ENCODE measurements around the gene SLC4A8.

DNA sequence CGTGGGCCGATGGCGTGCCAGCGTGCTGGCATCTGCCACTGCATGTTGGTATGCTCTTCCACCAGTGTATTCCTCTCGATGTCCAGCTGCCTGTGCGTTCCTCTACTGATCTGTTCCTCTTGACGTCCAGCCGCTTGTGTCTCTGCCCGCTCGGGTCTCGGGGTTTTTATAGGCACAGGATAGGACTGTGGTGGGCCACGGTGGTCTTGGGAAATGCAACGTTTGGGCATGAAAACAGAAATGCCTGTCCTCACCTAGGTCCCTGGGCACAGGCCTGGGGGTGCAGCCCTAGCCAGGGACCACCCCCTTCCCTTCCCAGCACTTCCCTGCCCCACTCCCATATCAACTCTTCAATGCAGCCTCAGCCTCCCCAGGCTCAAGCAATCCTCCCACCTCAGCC, 23.1 kb upstream of the SLC4A8 start:
- TF ChIP-seq, protein P1, sequence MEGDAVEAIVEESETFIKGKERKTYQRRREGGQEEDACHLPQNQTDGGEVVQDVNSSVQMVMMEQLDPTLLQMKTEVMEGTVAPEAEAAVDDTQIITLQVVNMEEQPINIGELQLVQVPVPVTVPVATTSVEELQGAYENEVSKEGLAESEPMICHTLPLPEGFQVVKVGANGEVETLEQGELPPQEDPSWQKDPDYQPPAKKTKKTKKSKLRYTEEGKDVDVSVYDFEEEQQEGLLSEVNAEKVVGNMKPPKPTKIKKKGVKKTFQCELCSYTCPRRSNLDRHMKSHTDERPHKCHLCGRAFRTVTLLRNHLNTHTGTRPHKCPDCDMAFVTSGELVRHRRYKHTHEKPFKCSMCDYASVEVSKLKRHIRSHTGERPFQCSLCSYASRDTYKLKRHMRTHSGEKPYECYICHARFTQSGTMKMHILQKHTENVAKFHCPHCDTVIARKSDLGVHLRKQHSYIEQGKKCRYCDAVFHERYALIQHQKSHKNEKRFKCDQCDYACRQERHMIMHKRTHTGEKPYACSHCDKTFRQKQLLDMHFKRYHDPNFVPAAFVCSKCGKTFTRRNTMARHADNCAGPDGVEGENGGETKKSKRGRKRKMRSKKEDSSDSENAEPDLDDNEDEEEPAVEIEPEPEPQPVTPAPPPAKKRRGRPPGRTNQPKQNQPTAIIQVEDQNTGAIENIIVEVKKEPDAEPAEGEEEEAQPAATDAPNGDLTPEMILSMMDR (conservative IDR thresholded peaks at IDR 0.05; ENCODE audit: low read length) = no peak
- no peak for TF ChIP-seq EZH2phosphoT487 (IDR thresholded peaks at IDR 0.05; ENCODE audit: borderline replicate concordance, low read depth, low read length)
